Hepatic stellate cell (primary cell): ENCODE results near the gene ACP5.
"Not testable (repeated sequence)": the region's sequence is repeated elsewhere in the genome, so short reads cannot be mapped to it uniquely, and the experiment has no call there.

Source experiments
- DNase-seq: peaks from one replicate; pipeline ENCODE4 v3.0.0; 2011; ENCODE audit warnings: low spot score

ACP5 gene

DNA sequence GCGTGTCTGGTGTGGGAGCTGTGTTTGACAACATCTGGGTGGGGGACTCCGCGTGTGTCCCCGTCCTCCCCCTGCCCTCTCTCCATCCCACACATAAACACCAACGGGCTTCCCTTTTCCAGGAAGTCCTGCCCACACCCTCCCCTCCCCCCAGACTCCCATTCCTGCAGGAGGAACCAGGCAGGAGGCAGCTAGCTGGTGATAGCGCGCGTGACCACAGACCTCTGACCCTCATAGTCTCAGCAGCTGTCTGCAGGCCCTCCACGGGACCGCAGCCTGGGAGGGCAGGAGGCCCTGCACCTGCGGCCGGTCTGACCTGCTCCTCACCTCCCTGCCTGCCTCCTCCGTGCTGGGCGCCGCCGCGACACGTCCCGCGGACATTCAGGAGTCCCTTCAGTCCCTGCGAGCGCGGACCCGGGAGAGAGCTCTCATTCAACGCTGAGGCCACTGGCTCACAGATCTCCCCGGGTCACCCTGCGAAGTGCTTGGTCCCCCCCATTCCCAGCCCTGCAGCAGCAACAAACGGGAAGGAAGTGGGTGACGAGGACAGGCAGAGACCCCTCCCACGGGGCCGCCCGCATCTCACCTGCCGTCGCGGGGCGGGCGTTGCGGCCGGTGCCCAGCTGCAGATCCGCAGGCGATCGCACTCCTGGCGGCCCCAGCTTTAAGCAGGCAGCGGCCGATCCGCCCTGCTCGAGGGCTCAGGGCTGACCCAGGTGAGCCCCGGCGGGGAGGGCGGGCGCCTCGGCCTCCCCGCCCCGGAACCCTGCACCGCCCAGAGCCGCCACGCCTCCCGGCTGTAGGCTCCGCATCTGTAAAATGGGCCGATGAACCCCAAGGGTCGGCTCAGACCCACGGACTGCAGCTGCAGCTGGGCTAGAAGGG lies 1.1 kb upstream of the ACP5 start:
- no peak for DNase-seq

DNA sequence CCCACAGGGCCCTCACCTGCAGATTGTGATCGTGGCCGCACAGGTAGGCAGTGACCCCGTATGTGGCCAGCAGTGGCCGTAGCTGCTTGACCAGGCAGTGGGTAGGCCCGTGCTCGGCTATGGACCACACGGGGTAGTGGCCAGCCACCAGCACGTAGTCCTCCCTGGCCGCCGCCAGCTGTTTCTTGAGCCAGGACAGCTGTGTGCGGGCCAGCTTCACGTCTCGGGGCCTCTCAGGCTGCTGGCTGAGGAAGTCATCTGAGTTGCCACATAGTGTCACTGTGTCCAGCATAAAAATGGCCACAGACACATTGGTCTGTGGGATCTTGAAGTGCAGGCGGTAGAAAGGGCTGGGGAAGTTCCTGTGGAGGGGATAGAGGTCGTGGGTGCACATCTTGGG lies 1.2 kb downstream of the ACP5 start:
- DNase-seq: no peak

DNA sequence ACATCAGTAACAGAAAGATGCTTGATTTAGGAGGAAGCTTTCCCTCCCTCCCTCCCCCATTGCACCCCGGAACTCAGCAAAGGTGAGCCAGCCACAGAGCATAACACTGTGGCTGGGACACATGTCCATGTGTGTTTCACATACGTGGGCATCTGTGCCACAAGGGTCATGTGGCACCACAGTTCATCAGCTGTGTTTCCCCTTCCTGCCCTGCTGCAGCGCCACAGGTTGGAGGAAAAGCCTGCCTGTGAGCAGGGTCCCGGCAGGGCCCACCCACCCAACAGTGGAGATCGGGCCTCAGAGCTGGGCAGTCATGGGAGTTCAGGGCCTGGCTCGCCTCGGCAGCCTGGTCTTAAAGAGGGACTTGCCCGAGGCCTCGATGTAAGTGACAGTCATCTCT lies 2.8 kb downstream of the ACP5 start:
- no peak for DNase-seq

DNA sequence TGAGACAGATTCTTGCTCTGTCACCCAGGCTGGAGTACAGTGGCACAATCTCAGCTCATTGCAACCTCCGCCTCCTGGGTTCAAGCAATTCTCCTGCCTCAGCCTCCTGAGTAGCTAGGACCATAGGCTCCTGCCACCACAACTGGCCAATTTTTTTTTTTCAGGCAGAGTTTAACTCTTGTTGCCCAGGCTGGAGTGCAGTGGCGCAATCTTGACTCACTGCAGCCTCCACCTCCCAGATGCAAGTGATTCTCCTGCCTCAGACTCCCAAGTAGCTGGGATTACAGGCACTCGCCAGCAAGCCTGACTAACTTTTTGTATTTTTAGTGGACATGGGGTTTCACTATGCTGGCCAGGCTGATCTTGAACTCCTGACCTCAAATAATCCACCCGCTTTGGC lies 3.7 kb downstream of the ACP5 start:
- DNase-seq: not testable (repeated sequence)

DNA sequence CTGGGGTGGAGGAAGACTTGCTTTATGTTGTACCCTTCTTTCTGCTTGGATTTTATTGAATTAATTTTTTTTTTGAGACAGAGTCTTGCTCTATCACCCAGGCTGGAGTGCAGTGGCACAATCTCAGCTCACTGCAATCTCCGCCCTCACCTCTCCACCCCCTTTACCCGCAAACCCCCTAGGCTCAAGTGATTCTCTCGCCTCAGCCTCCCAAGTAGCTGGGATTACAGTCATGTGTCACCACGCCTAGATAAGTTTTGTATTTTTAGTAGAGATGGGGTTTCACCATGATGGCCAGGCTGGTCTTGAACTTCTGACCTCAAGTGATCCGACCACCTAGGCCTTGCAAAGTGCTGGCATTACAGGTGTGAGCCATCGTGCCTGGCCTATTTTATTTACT lies 4.1 kb downstream of the ACP5 start:
- DNase-seq: not testable (repeated sequence)

DNA sequence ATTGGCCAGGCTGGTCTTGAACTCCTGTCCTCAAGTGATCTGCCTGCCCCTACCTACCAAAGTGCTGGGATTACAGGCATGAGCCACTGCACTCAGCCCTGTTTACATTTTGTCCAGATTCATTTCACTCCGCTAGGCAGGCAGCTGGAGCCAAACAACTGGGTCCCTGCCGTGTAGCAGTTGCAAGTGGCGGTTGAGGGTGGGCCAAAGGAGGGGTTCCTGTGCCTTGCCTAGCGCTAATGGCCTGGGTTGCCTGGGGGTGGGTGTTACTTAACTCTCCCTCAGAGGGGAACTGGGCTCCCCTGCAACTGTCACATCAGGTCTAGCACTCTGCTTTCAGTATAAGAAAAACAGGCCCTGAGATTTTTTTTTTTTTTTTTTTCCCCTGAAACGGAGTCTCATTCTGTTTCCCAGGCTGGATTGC lies 7.4 kb downstream of the ACP5 start:
- DNase-seq: no peak

DNA sequence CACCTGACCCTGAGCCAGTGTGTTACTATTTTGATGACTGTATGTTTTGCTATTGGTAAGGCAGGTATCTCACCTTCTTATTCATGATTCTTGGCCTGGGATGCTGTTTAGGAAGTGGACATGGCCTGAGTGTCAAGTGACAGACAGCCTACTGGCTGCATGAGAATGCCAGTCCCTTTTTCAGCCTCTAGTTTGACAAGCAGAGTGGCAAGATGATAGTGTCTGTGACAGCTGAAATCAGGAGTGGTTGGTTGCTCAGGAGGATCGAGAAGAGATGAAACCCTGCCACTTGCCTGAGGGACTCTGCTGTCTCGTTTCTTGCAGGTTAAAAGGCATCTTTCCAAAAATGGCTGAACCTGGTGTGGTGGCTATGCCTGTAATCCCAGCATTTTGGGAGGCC lies 11.3 kb downstream of the ACP5 start:
- DNase-seq: no peak

DNA sequence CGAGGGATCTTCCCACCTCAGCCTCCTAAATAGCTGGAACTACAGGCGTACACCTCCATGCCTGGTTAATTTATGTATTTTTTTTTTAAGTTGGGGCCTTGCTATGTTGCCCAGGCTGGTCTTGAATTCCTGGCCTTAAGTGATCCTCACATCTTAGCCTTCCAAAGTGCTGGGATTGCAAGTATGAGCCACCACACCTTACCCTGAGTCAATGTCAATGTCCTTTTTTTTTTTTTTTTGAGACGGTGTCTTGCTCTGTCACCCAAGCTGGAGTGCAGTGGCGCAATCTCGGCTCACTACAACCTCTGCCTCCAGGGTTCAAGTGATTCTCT lies 11.8 kb downstream of the ACP5 start:
- not testable (repeated sequence) for DNase-seq

DNA sequence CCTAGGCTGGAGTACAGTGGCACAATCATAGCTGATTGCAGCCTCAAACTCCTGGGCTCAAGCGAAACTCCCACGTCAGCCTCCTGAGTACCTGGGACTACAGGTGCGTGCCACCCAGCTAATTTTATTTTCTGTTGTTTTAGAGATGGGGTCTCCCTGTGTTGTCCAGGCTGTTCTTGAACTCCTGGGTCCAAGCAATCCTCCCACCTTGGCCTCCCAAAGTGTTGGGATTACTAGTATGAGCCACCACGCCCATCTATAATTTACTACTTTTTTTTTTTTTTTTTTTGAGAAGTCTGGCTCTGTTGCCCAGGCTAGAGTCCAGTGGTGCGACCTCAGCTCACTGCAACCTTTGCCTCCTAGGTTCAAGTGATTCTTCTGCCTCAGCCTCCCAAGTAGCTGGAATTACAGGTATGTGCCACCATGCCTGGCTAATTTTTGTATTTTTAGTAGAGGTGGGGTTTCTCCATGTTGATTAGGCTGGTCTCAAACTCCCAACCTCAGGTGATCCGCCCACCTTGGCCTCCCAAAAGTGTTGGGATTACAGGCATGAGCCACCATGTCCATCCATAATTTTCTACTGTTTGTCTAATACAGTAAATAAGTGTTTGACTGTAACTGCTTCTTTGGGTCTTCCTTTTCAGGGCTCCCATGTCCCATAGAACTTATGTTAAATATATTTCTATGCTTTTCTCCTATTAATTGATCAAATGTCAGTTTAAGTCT lies 13.2 kb downstream of the ACP5 start:
- not testable (repeated sequence) for DNase-seq

DNA sequence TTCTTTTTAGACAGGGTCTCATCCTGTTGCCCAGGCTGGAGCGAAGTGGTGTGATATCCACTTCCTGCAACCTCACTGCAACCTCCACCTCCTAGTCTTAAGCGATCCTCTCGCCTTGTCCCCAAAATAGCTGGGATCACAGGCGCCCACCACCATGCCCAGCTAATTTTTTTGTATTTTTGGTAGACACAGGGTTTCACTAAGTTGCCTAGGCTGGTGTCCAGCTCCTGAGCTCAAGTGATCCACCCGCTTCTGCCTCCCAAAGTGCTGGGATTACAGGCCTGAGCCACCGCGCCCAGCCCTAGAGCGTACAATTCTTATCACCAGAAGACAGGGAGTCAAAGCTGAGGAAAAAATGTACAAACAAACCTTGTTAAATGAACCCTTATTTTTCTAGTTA lies 13.9 kb downstream of the ACP5 start:
- DNase-seq: no peak

DNA sequence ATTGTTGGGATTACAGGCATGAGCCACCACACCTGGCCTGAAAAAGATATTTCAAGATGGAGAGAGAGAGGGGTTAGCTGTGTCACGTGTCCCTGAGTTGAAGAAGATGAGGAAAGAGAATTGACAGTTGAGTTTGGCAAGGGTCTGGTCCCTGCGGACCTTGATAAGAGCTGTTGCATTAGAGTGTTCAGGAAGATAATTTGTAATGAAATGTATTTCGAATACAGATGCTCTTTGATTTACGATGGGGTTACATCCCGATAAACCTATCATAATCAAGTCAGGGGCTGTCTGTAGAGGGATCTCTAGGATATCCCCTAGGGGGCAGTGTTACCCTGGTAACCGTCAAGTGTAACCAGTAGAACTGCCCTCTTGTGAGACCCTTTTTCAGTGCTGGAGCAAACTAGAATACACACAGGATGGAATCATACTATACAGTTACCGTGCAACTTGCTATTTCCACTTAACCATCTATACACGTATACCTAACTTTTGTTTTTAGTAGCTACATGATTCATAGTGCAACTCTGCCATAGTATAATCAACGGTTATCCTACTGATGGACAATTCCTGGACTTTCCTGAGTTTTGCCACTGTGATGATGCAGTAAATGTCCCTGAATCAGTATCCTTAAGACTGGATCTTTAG lies 16.9 kb downstream of the ACP5 start:
- peak; percentile 76 for DNase-seq

DNA sequence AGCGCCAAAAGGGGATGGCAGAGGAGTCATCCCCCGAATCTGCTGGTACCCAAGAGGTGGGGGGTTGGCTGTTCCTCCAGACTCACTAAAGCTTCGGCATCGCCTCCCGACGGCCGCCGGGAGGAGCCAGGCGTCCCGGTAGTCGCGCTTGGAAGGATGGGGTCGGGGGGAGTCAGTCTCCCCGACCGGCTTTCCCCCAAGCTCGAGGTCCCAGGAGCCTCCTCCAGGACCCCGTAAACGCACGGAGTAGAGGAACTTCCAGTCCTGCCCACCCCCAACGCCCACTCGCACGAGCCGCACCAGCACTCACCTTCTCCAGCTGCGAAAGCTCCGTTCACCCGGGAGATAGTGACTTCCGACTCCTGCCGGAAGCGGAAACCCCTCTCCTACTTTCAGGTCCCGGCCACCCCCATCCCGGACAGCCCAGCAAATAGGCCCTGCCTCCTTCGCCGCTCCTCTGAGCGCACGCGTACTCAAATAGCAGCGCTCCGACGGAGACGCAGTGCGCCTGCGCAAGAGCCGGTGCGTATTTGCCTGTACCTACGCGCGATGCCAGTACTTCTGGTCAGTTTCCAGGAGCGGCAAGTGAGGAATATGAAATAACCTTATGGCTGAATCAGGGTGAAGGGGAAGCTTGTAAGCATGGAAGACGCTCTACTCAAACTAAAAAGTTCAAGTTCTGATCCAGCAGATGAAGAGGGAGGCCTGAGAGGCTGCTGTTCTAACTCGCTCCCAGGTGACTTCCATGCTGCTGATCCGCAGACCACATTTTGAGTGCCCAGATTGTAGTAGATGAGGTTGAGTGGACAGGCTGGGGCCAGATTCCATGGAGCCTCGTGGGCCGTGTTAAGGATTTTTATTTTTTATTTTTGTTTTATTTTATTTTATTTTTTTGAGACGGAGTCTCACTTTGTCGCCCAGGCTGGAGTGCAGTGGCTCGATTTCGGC lies 18.3 kb downstream of the ACP5 start, which contains the start of gene ELOF1:
Gene ELOF1, minus strand, starts transcription at position 350 of the 948 bp plus-strand sequence. CDS start 4,883 bp downstream, outside the sequence.
- peak; percentile 99 for DNase-seq

DNA sequence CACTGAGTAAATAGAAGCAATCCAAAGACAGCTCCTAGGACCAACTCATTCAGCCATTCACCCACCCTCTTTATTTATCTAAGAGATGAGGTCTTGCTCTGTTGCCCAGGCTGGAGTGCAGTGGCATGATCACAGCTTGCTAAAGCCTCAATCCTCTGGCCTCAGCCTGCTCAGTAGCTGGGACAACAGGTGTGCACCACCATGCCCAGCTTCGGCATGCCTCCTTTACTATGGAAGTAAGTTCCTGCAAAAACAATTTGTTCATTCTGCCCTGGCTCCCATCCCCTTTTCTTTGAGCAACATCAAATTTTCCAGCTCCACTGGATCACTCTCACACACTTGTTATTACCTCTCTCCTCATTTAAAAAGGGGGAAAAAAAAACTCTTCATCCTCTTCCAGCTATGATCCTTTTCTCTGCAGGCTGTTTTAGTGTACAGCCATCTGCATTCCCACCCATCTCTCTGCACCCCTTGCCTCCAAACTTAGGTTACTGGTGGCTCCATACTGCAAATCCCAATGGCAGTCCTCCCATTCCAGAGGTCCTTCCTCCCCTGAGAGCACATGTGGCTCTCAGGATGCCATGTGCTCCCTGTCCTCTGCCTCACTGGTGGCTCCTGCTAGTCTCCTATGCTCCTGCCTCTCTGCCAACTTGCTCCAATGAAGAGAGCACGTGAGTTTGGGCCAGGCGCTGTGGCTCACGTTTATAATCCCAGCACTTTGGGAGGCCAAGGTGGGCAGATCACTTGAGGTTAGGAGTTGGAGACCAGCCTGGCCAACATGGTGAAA lies 20.6 kb downstream of the ACP5 start:
- DNase-seq: no peak

DNA sequence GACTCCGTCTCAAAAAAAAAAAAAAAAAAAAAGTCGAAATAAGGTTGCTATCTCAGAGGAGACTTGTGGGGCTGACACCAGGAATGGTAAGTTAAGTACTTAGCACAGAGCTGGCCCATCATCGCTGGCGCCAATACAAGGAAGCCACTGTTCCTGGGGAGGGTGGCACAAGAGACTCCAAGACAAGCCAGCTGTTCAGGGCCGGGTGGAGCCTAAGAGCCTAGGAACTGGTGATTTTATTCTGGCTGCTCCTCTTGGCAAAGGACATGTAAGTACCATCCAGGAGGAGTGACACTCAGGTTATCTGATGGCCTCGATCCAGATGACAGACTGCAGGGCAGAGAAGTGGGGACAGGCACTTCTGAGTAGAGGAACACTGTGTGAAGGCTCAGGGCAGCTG lies 22.2 kb downstream of the ACP5 start:
- no peak for DNase-seq

DNA sequence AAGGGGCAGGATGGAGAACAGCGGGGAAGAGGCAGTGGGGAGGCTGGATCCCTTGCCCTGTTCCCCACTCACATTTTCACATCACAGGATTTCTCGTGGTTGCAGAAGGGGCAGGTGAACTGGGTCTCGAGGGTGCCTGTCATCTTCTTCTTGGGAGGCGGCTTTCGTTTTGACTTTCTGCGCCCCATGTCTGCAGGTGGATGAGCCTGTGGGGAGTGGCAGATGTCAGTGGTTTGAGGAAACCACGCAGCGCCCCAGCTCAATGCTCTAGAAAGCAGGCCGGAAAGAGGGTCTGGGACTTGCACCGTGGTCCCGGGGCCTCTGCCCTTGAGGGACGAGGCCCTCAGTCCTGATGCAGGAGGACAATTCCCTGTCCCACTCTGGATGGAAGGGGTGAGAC lies 23.3 kb downstream of the ACP5 start:
- DNase-seq: no peak

DNA sequence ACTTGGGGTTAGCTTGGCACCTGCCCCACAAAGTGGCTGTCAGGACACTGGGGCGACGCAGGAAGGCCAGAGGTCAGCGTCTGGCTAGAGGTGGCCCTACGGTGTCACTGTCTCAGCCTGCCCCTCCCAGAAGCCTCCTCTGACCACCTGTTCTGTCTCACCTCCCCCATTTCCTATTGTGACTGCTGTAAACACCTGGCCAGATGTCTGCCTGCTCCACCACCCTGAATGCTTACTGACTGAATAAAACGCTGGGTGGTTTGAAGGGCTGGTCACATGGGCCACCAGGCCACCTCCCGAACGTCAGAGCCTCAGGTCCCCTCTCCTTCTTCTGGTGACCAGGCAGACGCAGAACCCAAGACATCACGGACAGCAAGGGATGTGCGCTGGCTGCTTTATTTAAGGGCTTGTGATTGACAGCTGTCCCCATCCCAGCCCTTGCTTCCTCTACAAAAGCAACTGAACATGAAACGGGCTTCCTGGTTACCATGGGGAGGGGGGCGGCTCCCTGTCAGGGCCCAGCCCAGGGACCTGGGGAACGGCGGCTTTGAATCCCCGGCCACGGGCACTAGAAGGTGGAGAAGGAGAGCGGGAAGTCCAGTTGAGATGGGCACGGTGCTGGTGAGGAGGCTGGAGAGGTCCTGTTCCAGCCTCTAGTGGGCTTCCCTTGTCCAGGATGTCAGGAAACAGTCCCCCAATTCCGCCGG lies 24.6 kb downstream of the ACP5 start:
- DNase-seq: no peak

DNA sequence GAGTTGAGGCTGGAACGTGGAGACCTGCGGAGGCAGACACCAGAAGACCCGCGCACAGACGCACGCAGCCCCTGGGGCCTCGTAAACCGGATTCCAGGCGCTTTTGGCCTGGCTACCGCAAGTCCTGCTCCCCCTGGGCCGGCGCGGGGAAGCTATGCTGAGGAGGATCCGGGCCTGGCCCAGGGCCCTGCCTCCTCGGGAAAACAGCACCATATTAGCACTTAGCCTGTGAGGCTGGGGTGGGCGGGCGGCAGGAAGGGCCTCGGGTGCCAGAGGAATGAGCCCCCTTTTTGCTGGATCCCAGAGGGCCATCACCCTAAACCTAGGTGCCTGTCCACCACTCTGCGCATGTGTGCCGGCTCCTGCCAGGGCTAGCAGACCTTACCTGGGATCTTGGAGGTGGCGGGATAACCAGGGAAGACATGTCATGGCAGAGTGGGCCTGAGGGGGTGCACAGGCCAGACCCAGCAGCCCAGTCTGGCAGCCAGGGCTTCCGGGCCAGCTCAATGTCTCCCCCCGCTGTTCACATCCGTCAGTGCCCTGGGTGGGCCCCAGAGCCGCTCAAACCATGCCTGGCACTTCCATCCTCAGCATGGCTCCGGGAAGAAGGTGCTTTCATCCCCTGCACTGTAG lies 25.7 kb downstream of the ACP5 start:
- DNase-seq: peak; percentile 50

DNA sequence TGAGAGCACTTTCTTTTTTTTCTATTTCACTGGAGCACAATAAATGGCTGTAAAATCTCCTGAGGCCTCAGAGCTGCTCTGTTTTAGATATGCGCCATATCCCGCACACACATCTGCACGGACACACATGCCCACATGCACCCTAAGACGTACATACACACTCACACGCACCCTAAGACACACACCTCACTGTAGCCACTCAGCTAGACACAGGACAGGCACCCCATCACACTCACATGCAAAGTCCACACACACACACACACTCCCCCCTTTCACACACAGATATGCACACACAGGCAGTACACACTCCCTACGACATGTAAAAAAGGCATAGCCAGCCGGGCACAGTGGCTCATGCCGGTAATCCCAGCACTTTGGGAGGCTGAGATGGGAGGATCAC lies 27.2 kb downstream of the ACP5 start:
- DNase-seq: no peak

DNA sequence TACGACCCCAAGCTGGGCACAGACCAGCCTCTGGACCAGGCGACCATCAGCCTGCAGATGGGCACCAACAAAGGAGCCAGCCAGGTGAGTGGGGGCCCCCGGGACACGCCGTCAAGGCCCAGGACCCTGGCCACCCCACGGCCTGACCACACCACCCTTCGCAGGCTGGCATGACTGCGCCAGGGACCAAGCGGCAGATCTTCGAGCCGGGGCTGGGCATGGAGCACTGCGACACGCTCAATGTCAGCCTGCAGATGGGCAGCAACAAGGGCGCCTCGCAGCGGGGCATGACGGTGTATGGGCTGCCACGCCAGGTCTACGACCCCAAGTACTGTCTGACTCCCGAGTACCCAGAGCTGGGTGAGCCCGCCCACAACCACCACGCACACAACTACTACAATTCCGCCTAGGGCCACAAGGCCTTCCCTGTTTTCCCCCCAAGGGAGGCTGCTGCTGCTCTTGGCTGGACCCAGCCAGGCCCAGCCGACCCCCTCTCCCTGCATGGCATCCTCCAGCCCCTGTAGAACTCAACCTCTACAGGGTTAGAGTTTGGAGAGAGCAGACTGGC lies 28.0 kb downstream of the ACP5 start:
- no peak for DNase-seq
